ENCODE results near the gene GPC1.

Gene GPC1

DNA sequence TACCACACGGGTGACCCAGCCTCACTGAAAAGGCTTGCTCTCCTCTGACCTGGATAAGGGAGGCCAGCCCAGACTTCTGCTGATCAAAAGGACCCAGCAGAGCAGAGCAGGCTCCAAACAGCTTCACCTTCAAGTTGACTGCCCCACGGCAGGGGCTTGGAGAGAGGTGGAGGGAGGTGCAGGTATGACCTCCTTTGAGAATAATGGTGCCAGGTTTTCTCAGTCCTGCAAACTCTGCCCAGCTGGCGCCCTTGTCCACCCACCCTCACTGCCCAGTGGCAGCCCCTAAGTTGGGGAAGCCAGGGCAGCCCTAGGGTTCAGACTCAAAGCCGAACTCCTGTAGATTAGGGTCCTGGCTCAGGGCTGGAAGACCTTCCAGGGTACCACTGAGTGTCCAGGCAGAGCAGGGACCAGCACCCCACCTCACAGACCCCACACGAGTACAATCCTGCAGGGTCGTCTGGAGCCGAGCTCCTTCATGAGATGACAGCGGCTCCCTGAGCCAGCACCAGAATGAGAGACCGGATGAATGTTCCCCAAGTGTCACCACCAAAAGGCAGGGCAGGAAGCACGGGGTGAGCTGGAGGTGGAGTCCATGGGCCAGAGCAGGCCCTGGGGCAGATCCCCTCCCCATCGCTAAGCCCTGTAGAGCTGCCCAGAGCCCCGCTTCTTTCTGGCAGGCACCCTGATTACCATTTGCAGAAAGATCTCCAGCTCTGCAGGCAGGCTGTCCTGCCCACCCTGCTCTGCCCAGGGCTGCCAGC, 3.6 kb upstream of the GPC1 start:
- no peak for DNase-seq

DNA sequence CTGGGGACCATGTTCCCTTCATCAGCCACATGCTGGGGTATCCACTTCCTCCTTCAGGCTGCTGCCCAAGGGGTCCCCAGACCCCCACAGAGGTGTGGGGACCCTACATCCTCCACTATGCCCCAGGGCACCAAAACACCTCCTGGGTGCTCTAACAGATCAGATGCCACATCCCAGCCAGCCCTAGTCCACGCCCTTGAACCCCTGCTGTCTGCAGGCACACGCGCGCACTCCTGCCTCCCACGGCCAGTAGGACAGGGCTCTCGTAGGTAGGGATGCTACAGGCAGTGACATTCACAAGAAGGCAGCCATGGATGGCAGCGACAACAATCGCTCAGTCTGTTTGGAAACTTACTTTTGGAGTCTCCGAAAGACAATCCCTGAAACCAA, 3.0 kb upstream of the GPC1 start:
- DNase-seq = no peak

DNA sequence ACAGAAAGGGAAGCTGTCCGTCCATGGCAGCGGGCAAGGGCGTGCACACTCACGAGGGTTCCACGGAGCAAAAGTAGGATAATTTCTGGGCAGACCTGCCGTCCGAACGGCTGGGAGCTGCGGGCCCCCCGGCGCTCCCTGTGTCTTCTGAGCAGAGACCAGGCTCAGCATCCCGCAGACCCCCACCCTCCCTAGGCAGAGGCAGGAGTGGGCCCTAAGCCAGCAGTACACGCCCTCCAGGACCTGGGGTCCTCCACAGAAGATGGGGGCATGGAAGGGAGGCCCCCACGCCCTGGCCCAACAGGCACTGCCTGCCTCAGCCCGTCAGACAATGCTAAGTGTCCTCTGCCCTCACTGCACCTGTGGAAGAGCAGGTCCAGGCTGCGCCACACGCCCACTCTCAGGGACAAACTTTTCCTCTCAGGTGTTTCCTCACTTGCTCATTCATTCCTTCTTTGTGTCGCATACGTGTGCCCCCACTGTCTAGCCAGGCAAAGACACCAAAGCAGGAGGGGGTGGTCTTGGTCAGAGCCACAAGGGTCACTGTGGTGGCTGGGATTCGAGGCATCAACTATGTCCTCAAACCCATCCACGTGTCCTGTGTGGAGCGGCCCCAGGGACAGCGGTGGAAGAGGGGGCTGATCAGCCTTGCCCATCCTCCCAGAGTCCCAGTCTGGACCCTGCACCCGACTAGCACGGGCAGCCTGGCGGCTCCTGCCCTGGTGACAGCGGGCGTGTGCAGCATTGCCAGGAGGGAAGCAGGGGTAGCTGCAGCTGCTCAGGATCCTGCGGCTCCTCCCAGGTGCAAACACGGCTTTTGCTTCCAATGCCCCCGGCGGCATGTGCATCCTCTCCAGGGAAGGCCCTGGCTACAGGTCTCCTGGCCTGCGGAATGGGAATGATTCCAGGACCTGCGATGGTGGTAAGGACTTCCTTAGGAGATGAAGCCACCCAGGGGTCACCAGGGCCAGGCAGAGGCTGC, 2.4 kb upstream of the GPC1 start:
- DNase-seq = no peak

DNA sequence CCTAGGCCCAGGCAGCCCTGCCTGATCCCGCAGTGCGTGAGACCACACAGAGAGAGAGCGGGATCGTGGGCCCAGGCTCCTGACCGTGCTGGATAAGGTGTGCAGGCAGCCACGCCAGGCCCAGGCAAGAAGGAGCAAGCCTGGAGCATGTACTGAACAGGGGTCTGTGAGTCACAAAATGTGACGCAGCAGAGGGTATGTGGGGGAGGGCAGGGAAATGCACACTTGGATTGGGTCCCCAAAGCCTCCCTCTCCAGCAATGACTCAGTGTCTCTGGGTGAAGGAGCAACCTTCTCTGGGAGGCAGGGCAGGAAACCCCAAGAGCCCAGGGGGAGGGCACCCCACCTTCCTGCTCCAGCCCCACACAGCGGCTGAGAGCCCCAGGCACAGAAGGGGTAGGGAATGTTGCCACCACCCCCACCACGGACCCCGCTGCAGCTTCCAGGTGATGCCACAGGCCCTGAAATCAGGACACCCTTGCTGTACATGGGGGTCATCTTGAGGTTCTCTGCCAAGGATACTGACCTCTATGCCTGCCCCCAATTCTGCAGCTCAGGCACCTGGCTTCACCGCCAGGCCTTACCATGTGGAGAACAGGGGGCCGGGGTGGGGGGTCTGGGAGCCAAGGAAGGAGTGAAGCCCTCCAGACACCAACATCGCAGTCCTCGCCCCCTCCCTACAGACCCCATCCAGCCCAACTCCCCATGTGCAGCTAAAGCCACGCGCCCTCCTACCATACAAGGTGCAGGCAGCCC, 1.3 kb upstream of the GPC1 start:
- DNase-seq = peak; percentile 22

DNA sequence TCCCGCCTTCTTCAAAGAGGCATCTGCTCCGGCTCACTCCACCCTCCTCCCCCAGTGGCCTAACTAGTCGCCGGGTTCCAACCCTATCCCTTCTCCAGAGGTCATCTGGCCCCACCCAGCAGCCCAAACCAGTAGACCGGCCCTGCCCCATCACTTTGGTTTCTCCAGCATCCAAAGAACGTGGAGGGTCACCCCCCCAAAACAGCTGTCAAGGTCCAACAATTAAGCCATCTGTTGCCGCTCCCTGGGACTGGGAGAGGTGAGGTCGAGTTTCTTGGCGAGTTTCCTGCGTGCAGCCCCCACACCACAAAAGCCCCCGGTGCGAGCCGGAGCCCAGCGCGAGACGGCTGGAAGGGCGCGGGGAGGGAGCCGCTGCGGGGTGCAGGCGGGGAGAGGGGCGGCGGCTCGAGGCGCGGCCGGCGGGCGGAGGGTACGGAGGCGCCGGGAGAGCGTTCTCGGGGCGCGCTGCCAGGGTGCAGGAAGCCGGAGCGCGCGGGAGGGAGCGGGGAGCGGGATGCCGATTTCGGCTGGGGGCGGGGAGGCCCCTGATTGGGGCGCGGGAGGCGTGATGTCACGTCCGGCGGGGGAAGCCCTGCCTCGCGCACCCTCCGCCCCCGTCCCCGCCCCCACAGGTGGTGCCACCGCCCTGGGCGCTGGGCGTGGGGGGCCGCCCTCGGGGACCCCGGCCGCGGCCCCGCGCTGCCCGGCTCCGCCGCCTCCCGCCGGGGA, 571 bp upstream of the GPC1 start:
- peak; percentile 80 for DNase-seq

DNA sequence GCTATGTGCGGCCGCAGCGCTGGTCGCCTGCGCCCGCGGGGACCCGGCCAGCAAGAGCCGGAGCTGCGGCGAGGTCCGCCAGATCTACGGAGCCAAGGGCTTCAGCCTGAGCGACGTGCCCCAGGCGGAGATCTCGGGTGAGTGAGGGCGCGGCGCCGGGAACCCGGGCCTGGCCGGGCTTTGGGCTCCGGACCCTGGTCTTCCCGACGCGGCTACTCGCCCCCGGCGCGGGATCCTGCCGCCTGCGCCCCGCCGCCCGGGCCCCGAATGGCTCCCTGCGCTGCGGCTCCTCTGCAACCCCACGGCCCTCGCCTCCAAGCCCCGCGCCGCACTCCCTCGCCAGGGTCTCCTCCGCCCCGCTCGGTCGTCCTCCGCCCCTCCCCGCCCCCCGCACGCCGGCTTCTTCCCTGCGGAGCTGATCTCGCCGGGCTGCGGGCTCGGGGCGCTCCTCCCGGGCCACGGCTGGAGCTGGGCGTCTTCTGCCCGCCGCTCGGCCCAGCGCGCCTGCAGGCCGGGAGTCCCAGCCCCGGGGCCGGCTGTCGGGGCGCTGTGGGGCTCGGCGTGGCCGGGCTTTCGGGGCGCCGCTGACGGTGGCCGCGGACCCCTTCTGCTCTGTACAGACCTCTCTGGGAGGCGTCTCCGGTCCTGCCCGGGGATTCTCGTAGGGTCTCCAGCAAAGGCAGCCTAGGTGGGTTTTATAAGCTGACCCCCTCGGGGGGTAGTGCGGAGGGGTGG, 652 bp downstream of the GPC1 start:
- DNase-seq = no peak

DNA sequence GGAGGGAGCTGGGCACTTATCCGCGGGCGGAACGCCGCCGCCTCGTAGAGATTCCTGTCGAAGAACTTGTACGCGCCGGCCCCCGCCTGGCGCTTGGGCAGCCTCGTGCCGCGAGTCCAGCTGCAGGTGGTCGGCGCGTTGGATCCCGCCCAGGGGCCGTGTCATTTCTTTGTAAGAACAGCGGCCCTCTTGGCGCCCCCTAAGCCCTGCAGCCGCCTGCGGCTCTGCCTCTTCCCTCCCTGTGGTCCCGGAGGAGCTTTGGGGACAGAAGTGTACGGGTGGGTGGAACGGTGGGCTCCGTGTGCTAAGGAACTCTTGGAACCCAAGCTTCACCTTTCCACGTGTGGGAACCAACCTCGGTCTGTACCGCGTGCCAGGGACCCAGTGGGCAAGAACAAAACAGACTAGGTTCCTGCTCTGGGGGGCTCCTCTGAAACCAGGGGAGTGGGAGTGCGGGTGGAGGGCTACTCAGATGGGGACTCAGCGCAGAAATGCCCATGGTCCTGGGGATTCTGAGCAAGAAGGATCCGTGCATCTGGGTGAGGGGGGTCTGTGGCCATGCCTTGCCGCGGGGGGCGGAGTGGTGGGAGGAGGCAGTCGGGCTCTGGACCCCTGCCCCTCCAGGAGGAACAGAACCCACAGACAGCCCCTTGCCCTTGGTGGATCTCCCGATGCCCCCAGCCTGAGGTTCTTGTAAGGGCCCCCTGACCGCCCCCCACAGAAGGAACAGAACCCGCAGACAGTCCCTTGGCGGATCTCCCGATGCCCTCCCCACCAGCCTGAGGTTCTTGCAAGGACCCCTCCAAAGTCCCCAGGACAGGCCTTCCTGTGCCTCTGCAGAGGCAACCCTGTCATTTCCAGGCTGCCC, 1.5 kb downstream of the GPC1 start:
- no peak for DNase-seq

DNA sequence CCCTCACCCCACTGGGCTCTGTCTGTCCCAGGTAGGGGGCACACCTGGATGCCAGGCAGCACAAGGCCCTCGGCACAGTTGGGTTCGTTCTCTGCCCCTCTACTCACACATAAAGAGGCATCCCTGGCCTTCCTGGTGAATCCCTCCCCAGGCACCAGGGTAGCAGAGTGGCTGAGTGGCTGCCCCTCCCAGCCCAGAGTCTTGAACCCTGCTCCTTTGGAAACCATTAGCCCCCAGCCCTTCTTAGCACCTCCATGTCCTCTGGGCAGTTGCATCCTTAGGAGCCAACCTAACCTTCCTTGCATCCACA, 2.0 kb downstream of the GPC1 start:
- DNase-seq = no peak

DNA sequence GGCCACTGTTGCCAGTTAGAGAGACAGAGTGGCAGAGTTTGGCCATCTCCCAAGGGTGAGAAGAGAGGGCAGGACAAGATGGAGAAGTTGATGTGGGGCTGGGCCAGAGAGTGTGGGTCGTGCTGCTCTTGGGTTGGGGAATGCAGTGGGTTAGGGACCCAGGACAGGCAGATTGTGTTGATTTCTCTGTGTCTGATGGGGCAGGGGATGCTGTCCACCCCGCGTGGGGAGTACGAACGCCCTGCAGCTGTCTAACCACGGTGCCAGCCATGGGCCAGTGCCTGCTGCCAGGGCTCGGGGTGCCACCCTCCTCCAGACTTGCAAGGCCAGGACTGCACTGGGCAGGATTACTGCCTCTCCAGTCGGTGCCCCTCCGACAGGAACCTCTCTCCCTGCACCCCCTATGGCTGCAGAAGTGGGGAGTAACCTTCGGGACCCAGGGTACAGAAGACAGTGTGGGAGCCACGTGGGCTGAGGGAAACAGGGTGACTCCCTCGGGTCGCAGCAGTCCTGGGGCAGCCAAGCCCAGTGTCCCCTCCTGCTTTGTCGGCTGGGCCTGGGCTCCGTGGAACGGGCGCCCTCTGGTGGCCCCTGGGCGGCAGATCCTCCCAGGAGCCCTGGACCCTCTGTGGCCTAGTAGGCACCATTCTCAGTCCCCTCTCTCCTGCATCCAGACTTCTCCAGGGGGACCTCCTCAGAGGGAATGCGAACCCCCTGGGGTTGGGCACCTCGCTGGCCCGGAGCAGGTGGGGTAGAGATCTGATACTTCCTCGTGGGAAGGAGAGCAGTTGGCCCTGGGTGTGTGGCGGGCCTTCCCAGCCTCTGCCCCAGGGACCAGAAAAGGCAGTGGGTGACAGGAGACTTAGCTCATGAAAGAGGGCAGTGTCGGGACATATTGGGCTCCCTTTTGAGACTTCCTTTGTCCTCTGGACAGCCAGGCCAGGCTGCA, 2.7 kb downstream of the GPC1 start:
- DNase-seq = peak; percentile 63

DNA sequence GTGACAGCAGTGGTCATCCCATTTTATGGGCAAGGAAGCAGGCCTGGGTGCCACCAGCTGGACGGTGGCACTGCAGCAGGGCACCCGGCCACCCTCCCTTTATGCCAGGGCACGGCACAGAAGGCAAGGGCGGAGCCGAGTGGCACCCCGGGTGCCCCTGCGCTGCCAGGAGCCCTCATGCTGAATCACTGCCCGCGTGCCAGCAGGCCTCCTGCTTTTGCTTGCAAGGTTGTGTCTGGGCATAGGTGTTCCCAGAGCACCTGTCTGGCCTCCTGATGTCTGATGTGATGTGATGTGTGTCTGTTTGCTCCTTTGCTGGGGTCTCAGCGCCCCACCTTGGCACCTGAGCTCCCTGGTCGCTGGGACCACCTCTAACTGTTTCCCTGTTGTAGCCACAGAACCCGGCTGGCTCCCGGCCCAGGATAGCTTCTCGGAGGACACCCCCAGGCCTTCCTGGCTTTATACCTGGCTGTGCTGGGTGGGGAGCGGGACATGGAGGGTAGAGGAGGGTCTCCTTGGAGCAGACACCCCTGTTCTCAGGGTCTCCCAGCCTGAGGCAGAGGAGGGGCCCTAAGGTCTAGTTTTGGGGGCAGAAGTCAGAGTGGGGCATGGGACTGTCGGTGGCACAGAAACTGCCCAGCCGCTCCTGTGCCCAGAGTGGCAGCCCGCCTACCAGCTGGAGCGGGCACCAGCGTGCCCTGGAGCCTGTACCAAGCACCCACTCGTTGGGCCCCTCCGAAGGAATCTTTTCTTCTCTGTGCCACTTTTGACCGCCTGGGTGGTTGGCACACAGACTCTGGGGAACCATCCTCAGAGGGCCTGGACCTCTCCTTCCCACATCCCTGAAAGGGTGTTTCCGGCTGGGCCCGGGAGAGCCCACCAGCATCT, 3.6 kb downstream of the GPC1 start:
- DNase-seq = no peak

DNA sequence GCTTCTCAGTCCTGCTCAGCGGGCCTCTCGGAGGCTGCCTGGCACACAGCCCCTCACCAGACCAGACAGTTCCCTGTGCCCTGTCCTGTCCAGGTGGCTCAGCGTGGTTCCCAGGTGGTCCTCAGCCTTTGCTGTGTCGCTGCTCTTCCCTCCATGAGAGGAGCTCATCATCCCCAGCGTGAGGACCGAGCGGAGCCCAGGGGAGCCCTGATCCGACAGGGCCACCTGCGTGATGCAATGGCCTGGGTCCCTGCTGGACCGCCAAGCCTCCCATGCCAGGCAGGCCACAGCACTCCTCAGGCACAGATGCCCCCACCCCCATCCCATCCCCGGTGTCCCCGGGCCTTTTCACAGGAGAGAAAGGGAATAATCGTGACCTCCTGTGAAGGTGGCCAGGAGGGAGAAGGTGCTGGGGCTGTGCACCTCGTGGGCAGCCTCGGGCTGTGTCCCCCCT, 4.3 kb downstream of the GPC1 start:
- no peak for DNase-seq

DNA sequence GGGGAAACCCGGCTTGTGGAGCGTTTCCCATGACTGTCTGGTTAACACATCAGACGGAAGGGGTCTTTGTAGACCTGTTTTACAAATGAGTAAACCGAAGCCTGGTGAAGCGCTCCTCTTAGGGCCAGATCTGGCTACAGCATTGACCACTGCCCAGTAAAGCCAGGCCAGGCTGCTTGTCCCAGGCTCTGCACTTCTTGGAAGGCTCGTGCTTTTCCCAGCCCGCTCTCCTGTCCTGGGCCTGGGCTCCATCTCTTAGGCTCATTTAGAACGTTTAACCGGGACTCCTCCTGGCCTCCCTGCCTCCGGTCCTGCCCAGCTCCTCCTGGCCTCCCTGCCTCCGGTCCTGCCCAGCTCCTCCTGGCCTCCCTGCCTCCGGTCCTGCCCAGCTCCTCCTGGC, 4.8 kb downstream of the GPC1 start:
- no peak for DNase-seq

DNA sequence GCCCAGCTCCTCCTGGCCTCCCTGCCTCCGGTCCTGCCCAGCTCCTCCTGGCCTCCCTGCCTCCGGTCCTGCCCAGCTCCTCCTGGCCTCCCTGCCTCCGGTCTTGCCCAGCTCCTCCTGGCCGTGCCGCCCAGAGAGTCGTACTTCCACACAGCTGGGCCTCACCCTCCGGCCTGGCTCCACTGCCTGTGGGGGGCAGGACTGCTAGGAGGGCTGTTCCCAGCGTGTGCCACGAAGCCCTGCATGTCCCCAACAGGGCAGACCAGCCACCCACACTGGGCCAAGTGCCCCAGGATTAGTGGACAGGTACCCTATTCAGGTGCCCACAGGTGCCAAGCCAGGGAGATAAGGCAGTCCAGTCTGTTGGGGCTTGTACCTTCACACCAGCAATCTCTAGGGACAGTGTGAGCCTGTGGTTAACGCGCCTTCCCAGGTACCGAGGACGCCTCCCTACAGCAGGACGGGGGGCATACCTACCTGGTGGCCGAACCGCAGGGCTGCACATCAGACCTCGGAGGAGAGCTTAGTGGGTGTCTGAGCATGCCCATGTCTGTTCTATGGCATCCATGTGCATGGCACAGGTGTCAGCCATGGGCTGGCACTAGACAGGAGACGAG, 5.3 kb downstream of the GPC1 start:
- no peak for DNase-seq

DNA sequence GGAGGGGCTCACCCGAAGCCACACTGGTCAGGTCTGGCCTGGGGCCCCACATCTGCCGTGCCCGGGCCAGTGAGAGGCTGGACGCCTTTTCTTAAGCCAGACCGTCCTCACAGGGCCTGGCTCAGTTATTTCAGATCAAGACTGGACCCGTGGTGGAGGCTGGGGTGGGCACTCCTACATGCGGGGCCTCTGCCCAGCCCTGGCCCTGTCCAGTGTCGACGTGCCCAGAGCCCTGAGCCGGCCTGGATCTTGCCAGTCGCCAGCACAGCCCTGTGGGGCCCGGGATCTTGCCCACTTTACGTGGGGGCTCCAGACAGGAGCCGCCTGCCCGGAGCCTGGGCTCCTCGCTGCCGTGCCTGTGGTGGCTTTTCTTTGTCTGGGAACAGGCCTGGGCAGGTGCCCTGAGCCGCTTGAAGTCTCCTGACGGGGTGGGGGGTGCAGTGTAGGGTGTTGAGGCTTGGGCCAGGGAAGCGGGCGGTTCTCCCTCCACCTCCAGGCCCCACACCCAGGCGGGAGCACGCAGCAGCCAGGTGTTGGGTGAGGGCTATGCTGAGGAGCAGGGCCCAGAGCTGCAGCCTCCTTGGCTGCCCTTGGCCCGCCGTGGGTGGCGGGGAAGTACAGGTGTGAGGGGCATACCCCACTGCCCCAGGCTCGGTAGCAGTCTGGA, 6.0 kb downstream of the GPC1 start:
- DNase-seq = no peak

DNA sequence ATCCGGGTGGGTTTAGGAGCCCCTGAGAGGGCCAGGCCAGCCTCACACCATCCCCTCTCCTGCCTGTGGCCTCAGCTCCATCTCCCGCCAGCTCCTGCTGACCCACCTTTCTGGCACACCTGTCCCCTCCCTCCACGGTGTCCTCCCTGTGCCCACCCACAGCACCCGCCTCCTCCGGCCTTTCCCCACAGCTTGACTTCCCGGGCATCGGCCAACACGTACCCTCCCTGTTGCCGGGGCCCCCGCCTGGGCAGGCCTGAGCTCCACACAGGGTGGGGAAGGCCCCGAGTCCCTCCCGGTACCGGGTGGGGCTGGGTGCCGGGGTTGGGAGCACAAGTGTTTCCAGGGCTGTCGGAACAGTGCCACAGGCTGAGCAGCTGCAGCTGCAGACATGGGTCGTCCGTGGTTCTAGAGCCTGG, 6.5 kb downstream of the GPC1 start:
- DNase-seq = no peak

DNA sequence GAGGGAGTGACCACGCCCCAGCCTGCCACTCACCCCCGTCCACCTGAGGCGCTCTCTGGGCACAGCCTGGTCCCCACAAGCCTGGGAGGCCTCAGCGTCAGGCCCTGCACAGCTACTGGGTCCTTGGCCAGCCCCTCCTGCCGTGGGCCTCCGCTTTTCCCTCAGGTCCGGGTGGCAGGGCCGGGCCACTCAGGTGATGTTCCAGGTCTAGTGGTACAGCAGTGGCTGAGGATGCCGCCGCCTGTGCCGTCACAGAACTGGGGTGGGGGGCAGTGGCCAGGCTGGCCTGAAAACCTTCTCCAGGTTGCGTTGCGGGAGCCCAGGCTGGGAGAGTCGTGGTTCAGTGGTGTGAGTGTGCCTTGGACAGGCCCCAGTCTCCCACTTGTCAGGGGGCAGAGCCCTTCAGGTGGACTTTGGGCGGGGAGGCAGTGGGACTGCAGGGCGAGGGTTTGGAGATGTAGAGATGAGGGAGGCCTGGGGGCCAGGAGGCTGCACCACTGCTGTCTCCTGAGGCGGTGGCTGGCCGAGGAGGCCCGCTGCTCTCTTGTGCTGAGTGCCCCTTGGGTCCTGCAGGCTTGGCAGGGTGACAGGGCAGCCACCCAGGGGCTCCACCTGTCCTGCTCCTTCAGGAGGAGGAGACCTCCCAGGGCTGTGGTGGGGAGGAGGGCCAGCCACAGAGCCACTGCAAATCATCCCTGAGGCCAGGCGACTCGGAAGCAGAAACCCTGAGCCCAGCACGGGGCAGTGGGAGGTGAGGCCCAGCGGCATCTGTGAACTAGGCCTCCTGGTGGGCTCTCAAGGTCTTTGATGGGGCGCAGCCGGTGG, 7.6 kb downstream of the GPC1 start:
- no peak for DNase-seq

DNA sequence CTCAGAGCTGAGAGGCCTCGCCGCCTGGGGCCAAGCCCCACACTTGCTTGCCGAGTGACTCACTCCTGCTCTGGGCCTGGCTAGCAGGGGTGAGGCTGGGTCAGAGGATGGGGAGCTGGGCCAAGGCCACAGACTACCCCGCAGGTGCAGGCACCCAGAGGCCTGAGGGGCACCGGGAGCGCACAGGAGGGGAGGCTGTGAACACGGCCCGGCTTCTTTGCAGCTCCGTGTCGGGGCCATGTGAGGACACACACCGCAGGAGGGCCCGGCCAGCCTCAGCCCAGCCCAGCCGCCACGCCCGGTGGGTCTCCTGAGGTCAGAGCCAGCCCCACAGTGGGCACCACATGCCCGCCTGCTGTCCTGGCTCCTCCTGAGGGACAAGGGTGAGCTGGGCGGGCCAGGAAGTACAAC, 8.4 kb downstream of the GPC1 start:
- DNase-seq = no peak
